ENCODE measurements around the gene TRIO.
A peak's percentile ranks its signal among the peaks of the same experiment; 100 is the strongest.

TRIO gene

GRCh38 chr5:14231156-14231555, 88.0 kb downstream of the TRIO start:
- no peak for DNase-seq

GRCh38 chr5:14231890-14232289, 88.7 kb downstream of the TRIO start:
- DNase-seq = no peak

- DNase-seq = no peak
Observed at GRCh38 chr5:14234204-14234603, 91.1 kb downstream of the TRIO start.

- no peak for DNase-seq
Observed at GRCh38 chr5:14235872-14236271, 92.7 kb downstream of the TRIO start.

GRCh38 chr5:14236757-14237156, 93.6 kb downstream of the TRIO start:
- DNase-seq = no peak

- no peak for DNase-seq
Observed at GRCh38 chr5:14237317-14238086, 94.4 kb downstream of the TRIO start.

- DNase-seq = no peak
Observed at GRCh38 chr5:14238272-14238671, 95.1 kb downstream of the TRIO start.

GRCh38 chr5:14239404-14239803, 96.3 kb downstream of the TRIO start:
- DNase-seq = no peak

- no peak for DNase-seq
Observed at GRCh38 chr5:14239951-14240350, 96.8 kb downstream of the TRIO start.

- DNase-seq = no peak
Observed at GRCh38 chr5:14240359-14240758, 97.2 kb downstream of the TRIO start.

- no peak for DNase-seq
Observed at GRCh38 chr5:14241141-14241540, 98.0 kb downstream of the TRIO start.

- DNase-seq = no peak
Observed at GRCh38 chr5:14242447-14242846, 99.3 kb downstream of the TRIO start.

- no peak for DNase-seq
Observed at GRCh38 chr5:14242871-14243383, 99.8 kb downstream of the TRIO start.

- DNase-seq = no peak
Observed at GRCh38 chr5:14243766-14244165, 100.6 kb downstream of the TRIO start.

GRCh38 chr5:14244721-14245120, 101.6 kb downstream of the TRIO start:
- DNase-seq = no peak

- no peak for DNase-seq
Observed at GRCh38 chr5:14245132-14245925, 102.2 kb downstream of the TRIO start.

GRCh38 chr5:14246350-14247053, 103.4 kb downstream of the TRIO start:
- no peak for DNase-seq

- no peak for DNase-seq
Observed at GRCh38 chr5:14247054-14247386, 103.9 kb downstream of the TRIO start.

GRCh38 chr5:14249258-14250082, 106.3 kb downstream of the TRIO start:
- DNase-seq = no peak

GRCh38 chr5:14250084-14250695, 107.0 kb downstream of the TRIO start:
- DNase-seq = peak; percentile 55 to 85

GRCh38 chr5:14250748-14251701, 107.9 kb downstream of the TRIO start:
- DNase-seq = no peak
